ENCODE data around the gene IRX2. TPM values are rescaled to one million over a fixed set of nuclear protein-coding genes. Genes with fewer than 3 reads are reported as not detected.

Gene IRX2
- total RNA-seq, 1 experiment from 2014 or later = not detected

- intact Hi-C loops (cut with micrococcal nuclease; ENCODE audit: unreplicated experiment) = no loop called here
- TF ChIP-seq CTCF (conservative IDR thresholded peaks at IDR 0.05; ENCODE audit: low read depth, low read length) (no peak), EZH2 (IDR thresholded peaks at IDR 0.05; ENCODE audit: borderline replicate concordance, low read depth, low read length, poor library complexity, severe bottlenecking) (no peak)
- Histone ChIP-seq H3K36me3 (ENCODE audit: insufficient read depth, low read length, poor library complexity, severe bottlenecking) (no peaks in the 10 kb centered on the region), H3K4me1 (ENCODE audit: insufficient read depth, low read length, poor library complexity, severe bottlenecking) (no peaks in the 10 kb centered on the region), H3K27ac (ENCODE audit: low read depth, low read length, poor library complexity, severe bottlenecking) (no peak overlapping the region), H3K4me3 (ENCODE audit: low read depth, low read length, poor library complexity, severe bottlenecking) (no peak overlapping the region), H3K9me3 (ENCODE audit: low read depth, low read length, poor library complexity, severe bottlenecking) (peaks cover 30% of the 10 kb centered on the region), H3K27me3 (replicated peaks; ENCODE audit: insufficient read depth, low read depth, low read length, poor library complexity) (peaks cover 13% of the 10 kb centered on the region)
- ChIA-PET CTCF (no interaction called here), POLR2A (ENCODE audit: low non-redundant PET) (no interaction called here)
- BruUV-seq (replicated peaks) = no TSS peak
- no peak for DNase-seq (ENCODE audit: low spot score)
Observed at GRCh38 chr5:2755076-2755680, 3.7 kb upstream of the IRX2 start.

- H3K4me1 ChIP-seq (ENCODE audit: insufficient read depth, low read length, poor library complexity, severe bottlenecking) = no peaks in the 10 kb centered on the region
- no peak for DNase-seq (ENCODE audit: low spot score)
- ChIA-PET CTCF (no interaction called here), POLR2A (ENCODE audit: low non-redundant PET) (no interaction called here)
- TF ChIP-seq CTCF (conservative IDR thresholded peaks at IDR 0.05; ENCODE audit: low read depth, low read length) = no peak
- no peak for TF ChIP-seq EZH2 (IDR thresholded peaks at IDR 0.05; ENCODE audit: borderline replicate concordance, low read depth, low read length, poor library complexity, severe bottlenecking)
- H3K27me3 ChIP-seq (replicated peaks; ENCODE audit: insufficient read depth, low read depth, low read length, poor library complexity) = peaks cover 13% of the 10 kb centered on the region
- no TSS peak for BruUV-seq (replicated peaks)
- H3K27ac ChIP-seq (ENCODE audit: low read depth, low read length, poor library complexity, severe bottlenecking) = no peak overlapping the region
- peaks cover 29% of the 10 kb centered on the region for H3K9me3 ChIP-seq (ENCODE audit: low read depth, low read length, poor library complexity, severe bottlenecking)
- intact Hi-C loops (cut with micrococcal nuclease; ENCODE audit: unreplicated experiment) = no loop called here
- H3K36me3 ChIP-seq (ENCODE audit: insufficient read depth, low read length, poor library complexity, severe bottlenecking) = no peaks in the 10 kb centered on the region
- no peak overlapping the region for H3K4me3 ChIP-seq (ENCODE audit: low read depth, low read length, poor library complexity, severe bottlenecking)
Observed at GRCh38 chr5:2754581-2755075, 3.2 kb upstream of the IRX2 start.

- Histone ChIP-seq H3K4me3 (ENCODE audit: low read depth, low read length, poor library complexity, severe bottlenecking) (no peak overlapping the region), H3K27me3 (replicated peaks; ENCODE audit: insufficient read depth, low read depth, low read length, poor library complexity) (peaks cover 13% of the 10 kb centered on the region), H3K9me3 (ENCODE audit: low read depth, low read length, poor library complexity, severe bottlenecking) (peaks cover 21% of the 10 kb centered on the region), H3K36me3 (ENCODE audit: insufficient read depth, low read length, poor library complexity, severe bottlenecking) (no peaks in the 10 kb centered on the region), H3K4me1 (ENCODE audit: insufficient read depth, low read length, poor library complexity, severe bottlenecking) (no peaks in the 10 kb centered on the region), H3K27ac (ENCODE audit: low read depth, low read length, poor library complexity, severe bottlenecking) (no peak overlapping the region)
- intact Hi-C loops (cut with micrococcal nuclease; ENCODE audit: unreplicated experiment) = no loop called here
- ChIA-PET POLR2A (ENCODE audit: low non-redundant PET) (no interaction called here), CTCF (no interaction called here)
- no peak for DNase-seq (ENCODE audit: low spot score)
- TF ChIP-seq CTCF (conservative IDR thresholded peaks at IDR 0.05; ENCODE audit: low read depth, low read length) (no peak), EZH2 (IDR thresholded peaks at IDR 0.05; ENCODE audit: borderline replicate concordance, low read depth, low read length, poor library complexity, severe bottlenecking) (no peak)
- no TSS peak for BruUV-seq (replicated peaks)
Observed at GRCh38 chr5:2753452-2754420, 2.3 kb upstream of the IRX2 start.

Measured in A673 (cell line).